Measurements from ENCODE around the gene RAB44.

Gene RAB44

DNA sequence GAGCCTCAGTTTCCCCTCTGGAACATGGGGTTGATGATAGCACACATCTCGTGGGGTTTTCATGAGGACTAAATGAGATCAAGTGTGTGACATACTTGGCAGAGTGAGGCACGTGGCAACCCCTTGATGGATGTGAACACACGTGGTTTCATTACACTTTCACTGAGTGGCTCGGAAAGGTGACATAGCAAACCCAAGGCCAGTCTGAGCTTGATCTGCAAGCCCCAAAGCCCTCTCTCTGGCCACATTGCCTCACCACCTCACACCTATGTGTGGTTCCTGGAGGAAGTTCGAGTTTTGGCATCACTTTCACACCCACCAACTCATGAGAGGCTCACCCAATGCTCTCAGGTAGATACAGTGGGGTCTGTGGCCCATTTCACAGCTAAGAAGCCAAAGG is 81.6 kb downstream of the RAB44 start:
- DNase-seq: no peak

DNA sequence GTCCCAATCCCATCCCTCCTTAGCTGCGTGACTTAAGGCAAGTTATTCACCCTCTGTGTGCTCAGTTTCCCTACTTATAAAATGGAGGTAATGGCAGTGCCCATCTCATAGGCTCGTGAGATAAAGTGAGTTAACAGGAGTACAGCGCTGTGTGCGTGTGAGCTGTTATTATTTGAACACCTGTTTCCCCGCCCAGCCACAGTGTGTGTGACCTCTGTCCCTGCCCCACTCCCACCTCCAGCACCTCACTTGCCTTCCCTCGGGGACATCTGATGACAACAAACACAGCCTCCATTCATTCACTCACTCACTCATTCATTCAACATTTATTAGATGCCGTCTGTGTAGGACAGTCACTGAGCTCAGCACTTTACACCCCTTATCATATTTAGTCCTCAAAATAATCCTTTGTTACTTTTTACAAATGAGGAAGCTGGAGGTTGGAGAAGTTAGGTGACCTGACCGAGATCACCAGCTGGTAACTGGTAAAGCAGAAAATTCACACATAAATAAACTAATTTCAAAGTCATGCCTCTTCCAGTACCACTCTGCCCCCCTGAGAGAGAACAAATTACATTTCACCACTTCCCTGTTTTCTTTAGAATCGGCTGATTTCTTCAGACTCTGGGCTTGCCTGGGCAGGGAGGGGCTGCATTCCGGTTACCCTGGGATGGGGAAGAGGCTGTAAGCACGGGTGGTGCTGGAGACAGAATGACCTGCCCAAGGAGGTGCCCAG is 83.0 kb downstream of the RAB44 start:
- DNase-seq: no peak

DNA sequence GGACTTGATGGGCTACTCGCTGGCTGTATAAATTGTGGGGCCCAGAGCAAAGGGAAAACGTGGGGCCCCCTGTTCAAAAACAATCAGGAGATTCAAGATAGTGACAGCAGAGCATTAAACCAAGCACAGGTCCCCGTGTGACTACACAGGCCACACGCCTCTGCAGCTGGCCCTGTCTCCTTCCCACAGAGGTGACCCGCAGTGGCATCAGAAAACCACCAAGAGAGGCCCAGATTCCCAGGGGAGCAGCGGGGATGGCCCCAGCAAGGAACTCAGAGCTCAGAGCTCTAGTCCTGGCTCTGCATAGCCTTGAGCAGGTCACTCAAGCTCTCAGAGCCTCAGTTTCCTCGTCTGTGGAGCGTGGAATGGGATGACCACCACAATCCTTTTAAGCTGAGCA is 84.0 kb downstream of the RAB44 start:
- no peak for DNase-seq
